NB4 (cell line): ENCODE measurements around the gene ZNF362.
"Not testable (repeated sequence)": the region's sequence is repeated elsewhere in the genome, so short reads cannot be mapped to it uniquely, and the experiment has no call there.

Experiments used
- DNase-seq: peaks from one replicate; pipeline ENCODE4 v3.0.0; 2010; ENCODE audit warnings: low read depth
- H3K4me3 ChIP-seq: one replicate; pipeline ENCODE4 v1.5.1; 2011; ENCODE audit warnings: mild to moderate bottlenecking, low read depth, low read length, moderate library complexity
- MYC ChIP-seq: IDR thresholded peaks from 2 replicates; pipeline ENCODE4 v1.6.1; 2011; ENCODE audit warnings: low read depth, low read length
- POLR2A ChIP-seq: IDR thresholded peaks from 2 replicates; pipeline ENCODE4 v1.6.1; 2011; ENCODE audit warnings: mild to moderate bottlenecking; ENCODE audit not compliant: insufficient read length; ENCODE audit errors: extremely low read depth
- TF ChIP-seq, protein P1 (sequence below): IDR thresholded peaks from one replicate; pipeline ENCODE4 v1.5.1; 2012; ENCODE audit warnings: low read depth, low read length
- TF ChIP-seq, protein P2 (sequence below): IDR thresholded peaks from 2 replicates; pipeline ENCODE4 v1.6.1; 2011; ENCODE audit warnings: low read depth, low read length

ZNF362 gene

DNA sequence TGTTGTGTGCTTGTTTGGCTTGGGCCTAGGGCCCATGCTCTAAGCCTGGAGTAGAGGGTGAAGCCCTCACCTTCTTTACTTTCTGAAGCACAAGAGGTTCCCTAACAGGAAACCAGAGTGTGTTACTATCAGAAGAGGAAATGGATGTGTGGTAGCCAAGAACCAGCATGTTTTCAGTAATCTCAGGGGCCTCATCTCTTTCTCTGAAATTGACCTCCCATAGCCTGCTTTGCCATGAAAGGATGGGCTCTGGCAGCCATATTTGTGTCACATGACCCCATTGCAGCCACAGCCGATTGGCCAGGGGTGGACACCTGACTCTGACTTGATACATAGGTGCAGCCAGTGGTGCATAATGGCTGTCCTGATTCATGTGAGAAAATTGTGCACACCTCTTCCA, 46.0 kb downstream of the ZNF362 start:
- TF ChIP-seq, protein P1, sequence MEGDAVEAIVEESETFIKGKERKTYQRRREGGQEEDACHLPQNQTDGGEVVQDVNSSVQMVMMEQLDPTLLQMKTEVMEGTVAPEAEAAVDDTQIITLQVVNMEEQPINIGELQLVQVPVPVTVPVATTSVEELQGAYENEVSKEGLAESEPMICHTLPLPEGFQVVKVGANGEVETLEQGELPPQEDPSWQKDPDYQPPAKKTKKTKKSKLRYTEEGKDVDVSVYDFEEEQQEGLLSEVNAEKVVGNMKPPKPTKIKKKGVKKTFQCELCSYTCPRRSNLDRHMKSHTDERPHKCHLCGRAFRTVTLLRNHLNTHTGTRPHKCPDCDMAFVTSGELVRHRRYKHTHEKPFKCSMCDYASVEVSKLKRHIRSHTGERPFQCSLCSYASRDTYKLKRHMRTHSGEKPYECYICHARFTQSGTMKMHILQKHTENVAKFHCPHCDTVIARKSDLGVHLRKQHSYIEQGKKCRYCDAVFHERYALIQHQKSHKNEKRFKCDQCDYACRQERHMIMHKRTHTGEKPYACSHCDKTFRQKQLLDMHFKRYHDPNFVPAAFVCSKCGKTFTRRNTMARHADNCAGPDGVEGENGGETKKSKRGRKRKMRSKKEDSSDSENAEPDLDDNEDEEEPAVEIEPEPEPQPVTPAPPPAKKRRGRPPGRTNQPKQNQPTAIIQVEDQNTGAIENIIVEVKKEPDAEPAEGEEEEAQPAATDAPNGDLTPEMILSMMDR: no peak
- TF ChIP-seq POLR2A (no peak), MYC (no peak)
- TF ChIP-seq, protein P2, sequence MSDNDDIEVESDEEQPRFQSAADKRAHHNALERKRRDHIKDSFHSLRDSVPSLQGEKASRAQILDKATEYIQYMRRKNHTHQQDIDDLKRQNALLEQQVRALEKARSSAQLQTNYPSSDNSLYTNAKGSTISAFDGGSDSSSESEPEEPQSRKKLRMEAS: no peak
- no peak overlapping the region for H3K4me3 ChIP-seq
- DNase-seq: peak; percentile 9

DNA sequence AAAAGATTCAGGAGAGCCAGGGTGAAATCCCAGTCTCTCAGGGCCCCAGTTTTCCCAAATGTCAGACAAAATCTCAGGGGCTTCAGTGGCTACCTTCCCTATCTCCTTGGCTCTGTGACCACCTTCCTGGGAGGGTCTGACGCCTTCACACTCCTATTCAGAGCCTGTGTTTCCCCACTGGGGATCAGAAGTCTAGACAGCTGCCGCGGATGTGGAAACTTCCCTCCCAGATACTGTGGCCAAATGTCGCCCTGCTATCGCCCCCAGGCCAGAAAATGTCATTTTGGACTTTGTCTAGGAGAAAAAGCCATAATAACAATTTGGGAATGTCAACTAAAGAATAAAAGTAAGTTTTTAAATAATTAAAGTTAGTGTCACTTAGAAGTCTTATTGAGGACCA, 48.7 kb downstream of the ZNF362 start:
- TF ChIP-seq, protein P1: no peak
- TF ChIP-seq POLR2A (no peak), MYC (no peak)
- TF ChIP-seq, protein P2: no peak
- DNase-seq: no peak
- no peak overlapping the region for H3K4me3 ChIP-seq

DNA sequence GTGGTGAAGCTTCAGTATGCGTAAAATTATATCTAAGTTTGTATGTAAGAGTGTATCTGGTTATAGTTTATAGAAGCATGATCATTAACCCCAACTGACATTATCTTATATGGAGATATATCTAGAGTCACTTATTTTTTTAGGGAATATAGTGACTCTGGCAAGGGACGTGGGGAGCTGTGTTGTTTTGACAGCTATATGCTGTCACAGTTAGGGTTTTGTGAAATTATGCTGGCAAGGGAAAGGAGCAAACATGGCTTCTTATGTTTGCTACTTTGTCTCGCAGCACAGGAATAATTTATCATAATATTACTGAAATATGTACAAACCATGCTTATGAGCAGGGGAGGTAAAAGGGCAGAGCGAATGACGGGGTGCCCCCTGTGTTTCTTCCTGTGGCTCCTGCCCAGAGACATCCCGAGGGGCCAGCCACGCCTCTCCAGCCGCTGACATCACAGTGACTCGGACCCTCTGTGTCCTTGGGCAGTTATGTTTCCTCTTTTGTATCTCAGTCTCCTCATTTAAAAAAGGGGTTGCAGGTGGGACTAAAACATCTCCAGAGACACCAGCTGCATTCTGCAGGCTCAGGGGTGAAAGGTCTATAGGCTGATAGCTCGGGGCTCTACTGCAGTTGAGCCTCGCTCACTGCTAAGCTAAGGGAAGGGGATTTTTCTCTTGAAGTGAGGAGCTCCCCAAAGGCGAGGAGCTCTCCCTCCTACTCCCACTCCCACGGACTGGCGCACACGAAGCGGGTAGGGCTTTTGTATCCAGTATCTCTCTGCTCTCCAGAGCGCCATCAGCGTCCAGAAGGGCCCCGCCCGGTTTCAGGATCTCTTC, 49.7 kb downstream of the ZNF362 start:
- no peak overlapping the region for H3K4me3 ChIP-seq
- peak; percentile 54 for DNase-seq
- TF ChIP-seq MYC: no peak
- TF ChIP-seq, protein P2: no peak
- TF ChIP-seq, protein P1: no peak
- no peak for TF ChIP-seq POLR2A

DNA sequence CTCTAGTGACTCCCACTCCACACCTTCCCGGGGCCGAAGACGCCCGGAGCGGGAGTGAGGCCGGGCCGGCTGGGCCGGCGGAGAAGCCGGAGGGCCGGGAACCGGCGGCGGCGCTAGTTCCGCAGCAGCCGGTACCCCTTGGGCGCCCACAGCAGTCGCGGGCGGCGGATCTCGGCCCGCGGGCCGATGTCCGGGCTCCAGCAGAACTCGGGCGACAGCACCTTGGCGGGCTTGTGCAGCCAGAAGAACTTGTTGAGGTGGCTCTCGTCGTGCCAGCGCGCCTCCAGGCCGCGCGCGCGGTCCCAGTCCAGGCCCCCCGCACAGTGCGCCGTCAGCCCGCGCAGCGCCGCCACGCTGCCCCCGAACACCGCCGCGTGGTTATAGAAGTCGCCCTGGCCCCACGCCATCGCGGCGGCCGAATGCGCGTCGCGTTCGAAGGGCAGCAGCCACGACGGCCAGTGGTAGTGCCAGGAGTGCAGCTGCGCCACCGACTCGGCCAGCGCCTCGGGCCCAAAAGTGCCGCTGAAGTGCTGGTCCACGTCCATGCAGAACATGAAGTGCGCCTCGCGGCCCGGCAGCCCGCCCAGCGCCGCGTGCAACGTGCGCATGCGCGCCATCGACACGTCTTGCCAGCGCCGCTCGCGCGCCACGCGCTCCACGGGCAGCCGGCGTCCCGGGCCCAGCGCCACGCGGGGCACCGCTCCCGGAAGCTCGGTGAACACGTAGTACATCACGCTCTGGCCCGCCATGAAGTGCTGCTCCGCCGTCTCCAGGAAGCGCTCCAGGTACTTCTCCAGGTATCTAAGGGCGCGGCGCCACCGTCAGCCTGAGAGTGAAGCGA, 50.6 kb downstream of the ZNF362 start:
- DNase-seq: no peak

DNA sequence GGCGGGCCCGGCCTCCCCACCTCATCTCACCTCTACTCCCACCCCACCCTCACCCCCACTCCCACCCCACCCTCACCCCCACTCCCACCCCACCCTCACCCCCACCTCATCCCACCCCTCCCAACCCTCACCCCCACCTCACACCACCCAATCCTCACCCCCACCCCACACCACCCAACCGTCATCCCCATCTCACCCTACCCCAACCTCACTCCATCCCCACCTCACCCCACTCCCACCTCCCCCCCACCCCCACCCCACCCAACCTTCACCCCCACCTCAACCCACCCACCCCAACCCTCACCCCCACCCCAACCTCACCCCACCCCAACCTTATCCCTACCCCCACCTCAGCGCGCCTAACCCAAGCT, 51.2 kb downstream of the ZNF362 start:
- H3K4me3 ChIP-seq: no peak overlapping the region
- DNase-seq: no peak
- TF ChIP-seq POLR2A: no peak
- no peak for TF ChIP-seq MYC
- TF ChIP-seq, protein P1: no peak
- TF ChIP-seq, protein P2: no peak

More for the DNA sequence above, 50.6 kb downstream of the ZNF362 start:
- TF ChIP-seq, protein P2: no peak
- no peak for TF ChIP-seq POLR2A
- H3K4me3 ChIP-seq: no peak overlapping the region

DNA sequence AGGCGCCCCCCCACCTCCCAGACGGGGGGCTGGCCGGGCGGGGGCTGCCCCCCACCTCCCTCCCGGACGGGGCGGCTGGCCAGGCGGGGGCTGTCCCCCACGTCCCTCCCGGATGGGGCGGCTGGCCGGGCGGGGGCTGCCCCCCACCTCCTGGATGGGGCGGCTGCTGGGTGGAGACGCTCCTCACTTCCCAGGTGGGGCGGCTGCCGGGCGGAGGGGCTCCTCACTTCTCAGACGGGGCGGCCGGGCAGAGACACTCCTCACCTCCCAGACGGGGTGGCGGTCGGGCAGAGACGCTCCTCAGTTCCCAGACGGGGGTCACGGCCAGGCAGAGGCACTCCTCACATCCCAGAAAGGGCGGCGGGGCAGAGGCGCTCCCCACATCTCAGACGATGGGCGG, 53.1 kb downstream of the ZNF362 start:
- DNase-seq, H3K4me3 ChIP-seq: not testable (repeated sequence)
